IPS-11a (cell line): ENCODE results near the gene SMIM41.

Source experiments
- H3K4me3 ChIP-seq: one replicate; pipeline ENCODE4 v1.5.1; 2013; ENCODE audit warnings: low read depth, low read length, control low read depth

SMIM41 gene

DNA sequence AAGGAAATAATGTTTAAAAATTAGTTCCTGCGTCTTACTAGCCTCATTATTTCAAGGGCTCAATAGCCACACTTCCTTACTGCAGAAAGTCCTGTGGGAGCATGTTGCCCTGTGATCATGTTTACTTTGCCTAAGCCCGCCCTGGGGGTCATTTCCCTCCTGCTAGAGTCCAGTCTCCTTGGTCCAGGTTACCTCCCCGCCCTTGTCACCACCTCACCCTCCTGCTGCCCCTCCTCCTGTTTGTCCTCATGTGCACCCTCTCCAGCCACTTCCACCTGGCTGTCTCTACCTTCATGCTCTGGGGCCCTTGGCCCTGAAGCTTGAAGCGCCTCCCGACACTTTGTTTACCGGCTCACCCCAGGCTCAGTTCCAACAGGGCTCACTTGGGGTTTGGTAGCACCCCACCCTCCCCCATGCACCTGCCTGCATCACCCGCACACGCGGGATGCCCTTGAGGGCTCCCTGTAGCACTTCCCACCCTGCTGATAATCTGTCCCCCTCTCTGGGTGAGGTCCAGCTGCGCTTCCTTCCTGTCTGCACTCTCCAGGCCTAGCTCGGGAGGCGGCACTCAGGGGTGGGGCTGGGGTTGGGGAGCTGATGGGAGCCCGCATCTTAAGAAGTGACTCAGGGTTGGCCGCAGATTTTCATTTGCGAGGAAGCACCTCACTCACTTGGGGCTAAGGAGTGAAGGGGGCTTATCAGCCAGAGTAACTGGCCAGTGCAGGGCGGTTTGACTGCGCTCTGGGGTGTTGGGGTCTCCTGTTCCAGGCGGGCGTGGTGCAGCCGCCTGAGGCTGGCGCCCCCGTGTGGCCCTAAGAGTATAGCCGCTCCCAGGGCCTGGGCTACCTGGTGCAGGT is 40.1 kb downstream of the SMIM41 start:
- H3K4me3 ChIP-seq, result no peak overlapping the region

DNA sequence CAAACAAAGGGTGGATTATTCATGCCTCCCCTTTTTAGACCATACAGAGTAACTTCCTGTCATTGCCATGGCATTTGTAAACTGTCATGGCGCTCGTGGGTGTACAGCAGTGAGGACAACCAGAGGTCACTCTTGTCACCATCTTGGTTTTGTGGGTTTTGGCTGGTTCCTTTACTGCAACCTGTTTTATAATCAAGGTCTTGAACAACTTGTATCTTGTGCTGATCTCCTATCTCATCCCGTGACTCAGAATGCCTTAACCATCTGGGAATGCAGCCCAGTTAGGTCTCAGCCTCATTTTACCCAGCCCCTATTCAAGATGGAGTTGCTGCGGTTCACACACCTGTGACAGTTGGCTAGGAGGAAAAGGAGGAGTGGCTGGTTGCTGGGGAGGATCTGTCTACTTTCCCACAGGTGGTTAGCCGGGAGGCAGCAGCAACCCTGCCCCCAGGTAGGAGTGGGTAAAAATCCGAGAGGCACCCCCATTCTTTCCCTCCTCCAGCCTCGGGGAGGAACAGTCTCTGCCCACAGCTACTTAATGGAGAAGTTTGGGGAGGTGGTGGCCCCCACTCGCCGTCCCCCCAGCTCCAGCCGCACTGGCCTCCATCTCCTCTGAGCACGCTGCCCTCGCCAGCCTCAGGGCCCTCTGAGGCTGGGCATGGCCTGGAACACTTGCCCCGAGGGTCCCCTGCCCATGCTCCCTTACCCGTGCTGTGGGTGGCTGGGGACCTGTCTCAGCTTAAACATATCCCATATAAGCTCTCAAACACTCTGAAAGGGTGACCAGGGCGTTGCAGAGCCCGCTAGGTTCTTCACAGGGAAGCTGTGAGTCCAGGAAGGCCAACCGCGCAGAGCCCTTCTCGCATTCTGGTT is 41.7 kb downstream of the SMIM41 start:
- H3K4me3 ChIP-seq, result no peak overlapping the region

DNA sequence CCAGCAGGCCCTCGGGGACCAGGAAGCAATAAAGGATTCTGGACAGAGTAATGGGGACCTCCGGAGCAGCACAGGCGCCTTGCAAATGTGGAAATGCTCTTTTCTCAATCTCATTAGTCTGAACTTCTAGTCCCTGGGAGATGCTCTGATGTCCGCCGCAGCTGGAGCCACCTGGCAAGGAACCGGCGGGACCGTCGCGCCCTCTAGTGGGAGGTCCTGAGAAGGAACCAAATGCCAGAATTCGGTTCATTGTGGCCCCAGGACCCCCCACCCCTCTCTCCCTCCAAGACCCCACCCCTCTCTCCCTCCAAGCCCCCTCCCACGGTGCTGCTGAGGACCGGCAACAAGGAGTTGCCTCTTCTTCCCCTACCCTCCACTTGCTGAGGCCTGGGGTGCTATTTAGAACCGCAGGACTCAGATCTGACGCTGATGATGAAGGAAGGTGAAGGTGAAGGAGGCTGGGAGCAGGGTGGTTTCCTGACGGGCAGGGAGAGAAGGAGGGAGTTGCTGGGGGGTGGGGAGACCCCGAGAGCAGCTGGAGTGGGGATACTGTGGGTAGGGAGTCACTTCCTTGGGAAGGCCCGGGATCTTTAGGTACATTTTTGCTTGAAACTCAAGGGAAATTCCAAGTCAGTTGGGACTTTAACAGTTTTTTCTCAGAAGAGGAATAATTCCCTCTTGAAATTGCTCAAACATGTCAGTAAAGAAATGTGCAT is 42.5 kb downstream of the SMIM41 start:
- H3K4me3 ChIP-seq, result no peak overlapping the region

DNA sequence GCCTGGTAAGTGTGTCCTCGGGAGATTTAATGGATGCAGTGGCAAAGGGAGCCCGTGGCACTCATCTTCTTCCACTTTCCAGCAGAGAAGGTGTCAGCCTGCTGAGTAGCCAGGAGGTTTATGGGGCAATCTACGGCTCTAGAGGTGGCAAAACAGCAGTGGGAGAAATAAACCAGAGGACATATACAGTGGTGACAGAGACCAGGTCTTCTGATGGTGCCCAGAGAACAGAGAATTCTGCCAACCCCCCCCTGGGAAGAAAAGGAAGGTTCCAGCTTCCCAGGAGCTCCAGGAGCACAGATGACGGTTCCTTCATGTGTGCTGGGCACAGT is 43.0 kb downstream of the SMIM41 start:
- H3K4me3 ChIP-seq, result no peak overlapping the region

DNA sequence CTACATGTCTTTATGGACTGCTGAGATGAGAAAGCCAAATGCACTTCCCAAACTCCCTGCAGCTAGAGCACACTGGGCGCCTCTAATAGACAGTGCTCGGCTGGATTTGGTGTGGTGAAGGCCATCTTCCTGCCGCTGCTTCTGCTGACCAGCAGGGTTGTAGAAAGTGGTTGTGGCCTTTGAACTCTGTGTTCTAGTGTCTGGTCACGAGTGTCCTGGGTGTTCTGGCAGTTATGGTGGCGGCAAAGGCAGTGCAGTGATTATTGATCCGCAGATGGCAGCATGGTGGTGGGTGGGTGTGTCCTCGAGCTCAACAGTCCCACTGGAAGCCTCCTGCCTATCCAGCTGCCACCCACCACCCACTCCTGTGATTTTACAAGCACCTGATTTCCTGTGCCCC is 43.4 kb downstream of the SMIM41 start:
- no peak overlapping the region for H3K4me3 ChIP-seq

DNA sequence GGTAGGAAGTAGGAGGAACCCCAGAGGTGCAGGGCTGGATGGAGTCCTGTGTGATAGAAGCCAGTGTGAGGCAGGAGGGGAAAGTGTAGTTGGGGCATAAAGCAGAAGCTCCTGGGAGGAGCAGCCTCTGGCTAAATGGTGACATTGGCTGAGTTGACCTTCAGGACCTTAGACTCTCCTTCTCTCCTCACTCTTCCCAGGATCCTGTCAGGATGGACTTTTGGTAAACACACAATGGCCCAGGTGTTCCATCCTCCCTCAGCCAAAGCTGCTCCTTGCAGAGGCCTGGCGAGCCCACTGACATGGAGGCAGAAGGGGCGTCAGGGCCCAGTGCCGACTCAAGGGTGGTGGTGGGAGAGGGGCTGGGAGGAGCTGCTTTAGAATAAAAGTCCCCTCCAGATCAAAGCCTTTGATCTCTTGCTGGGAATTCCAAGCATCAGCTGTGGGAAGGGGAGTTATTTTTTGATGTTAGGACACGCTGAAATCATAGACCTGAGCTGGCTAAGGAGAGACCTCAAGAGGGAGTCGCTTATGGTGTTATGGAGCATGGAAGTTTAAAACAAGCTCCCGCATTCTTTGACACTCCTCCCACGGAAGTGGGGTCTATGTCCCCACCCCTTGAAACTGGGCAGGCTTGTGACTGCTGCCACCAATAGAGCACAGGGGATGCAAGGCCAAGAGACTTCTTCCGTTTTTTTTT is 44.1 kb downstream of the SMIM41 start:
- H3K4me3 ChIP-seq, result no peak overlapping the region

DNA sequence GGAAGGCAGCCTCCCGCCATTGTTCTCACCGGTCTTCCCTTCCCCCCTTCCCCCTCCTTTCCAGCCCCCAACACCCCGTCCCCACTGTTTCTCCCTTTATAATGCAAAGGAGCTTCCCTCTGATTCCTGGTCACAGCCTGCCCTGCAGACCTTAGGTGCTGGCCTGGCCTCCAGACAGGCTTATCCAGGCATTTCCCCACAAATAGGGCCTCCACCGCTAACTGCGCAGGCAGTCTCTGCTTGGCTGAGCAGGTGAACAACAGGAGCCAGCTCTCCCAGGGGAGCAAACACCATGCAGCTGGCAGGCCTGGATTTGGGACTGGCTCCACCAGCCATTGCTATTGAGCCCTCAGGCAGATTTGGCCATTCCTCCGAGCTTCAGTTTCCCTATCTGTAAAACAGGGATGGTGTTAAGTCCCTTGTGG is 46.0 kb downstream of the SMIM41 start:
- H3K4me3 ChIP-seq, result no peak overlapping the region

DNA sequence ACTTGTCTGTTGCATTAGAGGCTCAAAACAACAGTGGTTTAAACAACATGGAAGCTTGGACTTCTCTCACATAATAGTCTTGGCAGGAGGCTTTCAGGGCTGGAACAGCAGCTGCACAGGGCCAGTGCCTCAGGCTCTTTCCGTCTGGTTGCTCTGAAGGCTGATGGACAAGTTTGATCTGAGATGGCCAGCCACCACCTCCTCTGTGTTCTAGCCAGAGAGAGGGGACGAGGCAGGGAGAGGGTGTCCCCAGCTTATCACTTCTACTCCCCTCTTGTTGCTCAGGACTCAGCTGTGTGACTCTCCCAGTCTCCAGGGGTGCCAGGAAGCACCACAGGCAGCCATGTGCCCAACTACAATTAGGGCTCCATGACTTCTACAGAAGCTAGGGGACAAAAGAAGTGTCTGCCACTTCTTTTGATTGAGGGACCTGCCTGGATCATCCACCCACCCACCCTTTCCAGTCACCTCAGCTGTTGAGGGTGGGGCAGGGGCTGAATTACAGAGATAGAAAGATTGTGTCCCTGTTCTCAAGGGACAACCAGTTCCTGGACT is 46.6 kb downstream of the SMIM41 start:
- no peak overlapping the region for H3K4me3 ChIP-seq

DNA sequence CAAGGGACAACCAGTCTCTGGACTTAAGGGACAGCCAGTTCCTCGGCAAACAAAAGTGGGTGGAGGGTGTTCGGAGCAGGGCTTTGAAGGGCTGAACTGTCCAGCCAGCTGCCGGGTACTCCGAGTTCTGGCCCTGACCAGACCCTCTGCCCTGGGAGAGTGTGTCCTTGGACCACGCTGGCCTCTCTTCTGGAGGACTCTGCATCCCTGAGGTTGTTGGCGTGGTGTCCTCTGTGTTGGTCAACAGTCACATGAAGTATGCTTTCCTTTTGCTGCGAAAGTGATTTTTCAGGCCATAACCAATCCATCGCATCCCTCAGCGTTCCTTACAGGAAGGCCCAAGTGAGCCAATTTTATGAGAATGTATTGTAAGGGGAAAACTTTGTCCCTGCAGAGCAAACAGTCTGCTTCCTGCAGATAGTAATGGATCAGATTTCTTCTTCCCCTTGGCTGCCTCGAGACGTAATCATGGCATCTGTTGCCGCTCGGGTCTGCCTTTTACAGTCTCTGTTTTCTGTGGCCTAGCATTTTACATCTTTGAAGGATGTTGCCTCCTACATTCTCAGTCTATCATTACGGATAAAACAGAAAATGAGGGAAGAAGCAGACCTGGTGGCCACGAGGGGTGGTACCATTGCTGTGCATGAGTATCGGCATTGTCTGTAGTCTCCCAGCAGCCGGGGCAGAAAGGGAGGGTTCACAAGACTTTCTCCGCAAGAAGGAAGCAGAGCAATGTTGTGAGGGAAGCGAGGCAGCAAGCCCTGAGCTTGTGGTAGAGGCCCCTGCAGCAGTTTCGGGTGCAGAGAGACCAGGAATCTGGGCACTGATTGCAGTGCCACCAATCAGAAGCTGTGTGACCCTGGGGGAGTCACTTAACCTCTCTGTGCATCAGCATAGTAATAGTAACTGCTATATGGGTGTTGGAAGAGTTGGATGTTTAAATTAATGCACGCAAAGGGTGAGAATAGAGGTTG is 47.4 kb downstream of the SMIM41 start:
- no peak overlapping the region for H3K4me3 ChIP-seq

DNA sequence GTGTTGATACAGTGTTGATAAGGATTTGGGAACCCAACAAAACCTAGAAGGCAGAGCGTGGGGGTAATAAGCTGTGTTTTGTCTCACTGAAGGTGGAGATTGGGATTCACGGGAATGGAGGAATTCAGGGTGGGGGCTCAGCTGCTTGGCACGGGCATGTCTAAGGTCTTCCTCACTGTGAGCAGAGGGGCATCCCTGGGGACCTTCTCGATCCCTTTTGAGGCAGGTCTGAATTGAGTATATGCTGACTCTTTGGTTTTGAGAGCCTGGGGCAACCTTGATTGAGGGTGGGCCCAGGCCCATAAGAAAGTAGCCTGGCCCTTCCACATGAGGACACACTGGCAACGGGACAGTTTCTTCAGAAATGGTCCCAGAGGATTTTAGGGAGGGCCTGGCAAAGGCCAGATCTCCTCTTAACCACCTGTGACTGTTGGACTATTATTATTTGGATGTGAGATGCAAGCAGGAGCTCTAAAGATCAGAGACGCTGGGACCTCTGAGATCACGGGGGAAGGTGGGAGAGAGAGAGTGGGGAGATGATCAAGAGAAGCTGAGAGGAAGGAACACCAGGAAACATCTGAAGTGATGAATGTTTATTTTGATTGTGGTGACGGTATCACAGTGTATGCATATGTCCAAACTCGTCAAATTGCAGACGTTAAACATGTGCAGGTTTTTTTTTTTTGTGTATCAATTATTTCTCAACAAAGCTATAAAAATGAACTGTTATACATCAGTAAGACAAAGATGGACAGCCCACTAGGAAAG is 48.4 kb downstream of the SMIM41 start:
- no peak overlapping the region for H3K4me3 ChIP-seq

DNA sequence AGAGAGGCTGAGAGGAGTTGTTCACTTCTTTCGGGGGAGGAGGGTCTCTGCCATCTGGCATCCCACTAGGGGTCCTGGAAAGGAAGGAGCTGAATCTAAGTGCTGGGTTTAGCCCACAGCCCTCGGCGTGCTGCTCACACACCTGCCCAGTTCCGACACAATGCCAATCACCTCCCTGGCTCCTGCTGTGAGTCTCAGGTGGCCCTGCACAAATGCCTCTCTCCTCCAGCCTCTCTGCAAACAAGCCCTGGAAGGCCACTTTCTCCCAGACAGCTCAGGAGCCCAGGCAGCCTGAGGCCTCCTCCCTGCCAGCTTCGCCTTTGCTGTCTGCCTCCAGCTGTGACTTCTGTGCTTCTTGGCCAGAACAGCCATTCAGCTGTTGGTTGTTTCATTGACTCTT is 51.2 kb downstream of the SMIM41 start:
- H3K4me3 ChIP-seq, result no peak overlapping the region

DNA sequence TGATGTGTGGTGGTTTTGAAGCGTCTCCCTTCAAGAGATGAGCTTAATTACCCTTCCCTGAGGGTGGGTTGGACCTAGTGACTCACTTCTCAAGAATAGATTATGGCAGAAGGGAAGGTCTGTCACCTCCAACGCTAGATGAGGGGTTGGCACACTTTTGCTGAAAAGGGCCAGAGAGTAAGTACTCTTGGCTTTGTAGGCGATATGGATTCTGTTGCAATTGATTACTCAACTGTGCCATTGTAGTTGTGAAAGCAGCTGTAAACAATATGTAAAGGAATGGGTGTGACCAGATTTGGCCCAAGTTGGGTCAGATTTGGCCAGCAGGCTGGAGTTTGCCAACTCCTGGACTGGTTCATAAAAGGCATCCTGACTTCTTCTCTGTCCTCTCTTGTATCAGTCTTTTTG is 53.3 kb downstream of the SMIM41 start:
- H3K4me3 ChIP-seq, result no peak overlapping the region

DNA sequence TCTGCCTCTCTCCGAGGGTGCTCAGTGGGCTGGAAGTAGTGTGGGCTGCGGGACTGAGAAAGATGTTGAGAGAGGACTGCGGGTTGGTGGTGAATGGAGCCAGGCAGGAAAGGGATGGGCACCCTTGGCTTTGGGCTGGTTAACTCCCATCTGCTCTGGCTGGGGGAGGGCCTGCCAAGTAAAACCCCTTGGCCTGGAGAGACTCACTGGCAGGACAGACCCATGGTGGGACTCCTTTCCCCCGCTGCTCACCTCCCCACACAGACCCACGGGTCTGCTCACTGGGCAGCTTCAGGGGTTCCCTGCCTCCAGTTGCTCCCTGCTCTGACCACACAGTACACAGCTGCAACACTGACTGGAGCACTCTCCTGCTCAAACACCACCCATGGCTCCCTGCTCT is 58.2 kb downstream of the SMIM41 start:
- no peak overlapping the region for H3K4me3 ChIP-seq

DNA sequence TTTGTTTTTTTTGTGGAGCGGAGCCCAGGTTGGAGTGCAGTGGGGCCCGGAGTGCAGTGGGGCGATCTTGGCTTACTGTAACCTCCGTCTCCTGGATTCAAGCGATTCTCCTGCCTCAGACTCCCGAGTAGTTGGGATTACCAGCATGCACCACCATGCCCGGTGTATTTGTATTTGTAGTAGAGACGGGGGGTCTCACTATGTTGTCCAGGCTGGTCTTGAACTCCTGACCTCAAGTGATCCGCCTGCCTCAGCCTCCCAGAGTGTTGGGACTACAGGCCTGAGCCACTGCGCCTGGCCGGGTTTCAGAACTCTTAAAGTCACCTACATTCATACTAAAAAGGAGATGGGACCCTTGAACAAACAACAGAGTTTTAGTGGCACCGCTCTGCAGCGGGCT is 59.6 kb downstream of the SMIM41 start:
- no peak overlapping the region for H3K4me3 ChIP-seq

DNA sequence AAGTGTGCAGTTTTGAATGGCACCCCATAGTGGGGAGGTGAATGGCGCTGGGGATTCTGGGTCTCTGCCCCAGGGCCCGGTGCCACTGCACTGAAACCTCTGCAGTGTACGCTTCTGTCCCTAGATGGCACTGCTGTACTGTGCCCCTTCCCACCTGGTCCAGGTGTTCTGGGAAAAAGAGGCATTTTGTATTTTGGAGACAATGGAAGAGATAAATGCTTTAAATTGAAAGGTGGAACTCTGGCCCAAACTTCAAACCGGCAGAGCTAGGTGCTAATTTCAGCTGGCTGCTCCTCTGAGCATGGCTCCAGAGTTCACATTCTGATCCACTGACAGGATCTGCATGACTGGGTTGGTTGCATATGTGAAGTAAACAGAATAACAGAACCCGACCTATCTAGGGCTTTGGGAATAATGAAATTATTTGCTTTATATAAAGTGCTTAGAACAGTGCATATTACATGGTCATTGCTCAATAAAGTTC is 60.1 kb downstream of the SMIM41 start:
- no peak overlapping the region for H3K4me3 ChIP-seq

DNA sequence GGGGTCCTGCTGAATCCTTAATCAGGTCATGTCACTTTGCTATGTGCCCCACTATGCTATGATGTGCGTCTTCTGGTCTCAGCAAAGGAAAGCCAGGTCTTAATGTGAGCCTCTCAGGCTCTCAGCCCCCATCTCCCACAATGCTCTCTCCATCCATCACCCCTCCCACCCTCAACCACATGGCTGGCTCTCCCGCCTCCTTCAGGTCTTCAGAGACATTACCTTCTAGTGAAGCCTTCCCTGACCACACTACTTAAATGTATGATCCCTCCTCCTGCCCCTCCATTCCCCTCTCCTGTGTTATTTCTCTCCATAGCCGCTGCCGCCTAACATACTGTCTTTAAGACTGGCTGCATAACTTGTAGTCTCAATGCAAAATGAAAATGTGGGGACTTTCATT is 61.8 kb downstream of the SMIM41 start:
- H3K4me3 ChIP-seq, result no peak overlapping the region

DNA sequence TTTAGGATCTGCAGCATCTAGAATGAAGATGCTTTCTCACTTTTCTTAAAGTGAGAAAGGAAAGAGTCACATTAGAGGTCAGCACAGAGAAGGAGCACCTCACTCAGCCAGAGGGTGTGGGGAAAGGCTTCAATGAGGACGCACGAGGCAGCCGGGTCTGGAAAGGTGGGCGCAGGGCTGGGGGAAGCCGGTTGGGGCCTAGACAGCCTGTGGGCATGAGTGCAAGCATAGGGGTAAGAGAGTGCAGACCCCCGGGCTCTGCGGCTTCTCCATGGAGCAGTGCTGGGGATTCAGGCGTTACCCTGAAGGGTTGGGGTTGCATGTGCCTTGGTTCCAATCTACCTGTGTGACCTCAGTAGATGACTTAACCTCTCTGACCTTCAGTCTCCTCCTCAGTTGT is 62.4 kb downstream of the SMIM41 start:
- H3K4me3 ChIP-seq, result no peak overlapping the region

DNA sequence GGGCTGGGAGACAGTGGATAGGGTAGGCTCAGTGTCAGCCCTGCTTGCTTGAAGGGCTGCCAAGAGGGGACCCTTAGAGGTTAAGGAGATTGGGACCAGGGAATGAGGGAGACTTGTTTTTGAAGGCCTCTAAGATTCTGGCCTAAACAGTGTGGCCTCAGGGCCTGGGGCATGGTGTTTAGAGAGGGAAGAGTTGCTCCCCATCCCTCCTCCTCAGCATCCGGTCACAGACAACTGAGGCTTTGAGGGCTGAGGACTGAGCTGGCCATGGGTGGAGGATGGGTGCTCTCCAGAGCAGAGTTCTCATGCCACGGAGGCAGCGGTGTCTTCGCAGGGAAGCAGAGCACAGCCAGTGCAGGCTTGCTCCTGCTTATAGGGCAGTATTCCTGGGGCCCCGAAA is 62.9 kb downstream of the SMIM41 start:
- H3K4me3 ChIP-seq, result no peak overlapping the region
